GM13977 (cell line): ENCODE results near the gene VSIG1.

ENCODE experiments used
- DNase-seq: peaks from one replicate; pipeline ENCODE4 v3.0.0; 2012; ENCODE audit warnings: low spot score
- CTCF ChIP-seq: IDR thresholded peaks from 2 replicates; pipeline ENCODE4 v1.5.1; 2012; ENCODE audit warnings: mild to moderate bottlenecking, control low read depth; ENCODE audit not compliant: insufficient read depth; ENCODE audit errors: extremely low read depth, missing control alignments
- in situ Hi-C: fragments of 300-500 bp; cut with MboI; formaldehyde crosslinking; loops from one replicate; pipeline ENCODE4 v1.12.0; 2022; ENCODE audit warnings: low sequenced_read_pairs, low pct_unique_long_range_greater_than_20kb, mixed read lengths, inconsistent platforms; ENCODE audit not compliant: unreplicated experiment

VSIG1 gene

DNA sequence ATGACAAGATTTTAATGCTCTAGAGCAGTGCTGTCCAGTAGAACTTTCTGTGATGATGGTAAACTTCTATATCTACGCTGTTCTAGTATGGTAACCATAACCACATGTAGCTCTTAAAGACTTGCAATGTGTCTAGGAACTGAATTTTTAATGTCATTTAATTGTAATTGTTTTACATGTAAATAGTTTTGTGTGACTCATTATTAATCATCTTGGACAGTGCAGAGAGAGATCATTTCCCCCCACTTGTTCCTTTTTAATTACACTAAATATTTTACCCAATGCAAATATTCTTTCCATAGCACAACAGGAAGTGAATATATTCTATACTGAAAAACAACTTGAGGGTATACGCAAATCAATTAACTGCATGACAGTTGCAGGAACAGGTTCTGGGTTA is 52.5 kb downstream of the VSIG1 start:
- no peak for DNase-seq
- in situ Hi-C loops: no loop called here
- TF ChIP-seq CTCF: no peak

DNA sequence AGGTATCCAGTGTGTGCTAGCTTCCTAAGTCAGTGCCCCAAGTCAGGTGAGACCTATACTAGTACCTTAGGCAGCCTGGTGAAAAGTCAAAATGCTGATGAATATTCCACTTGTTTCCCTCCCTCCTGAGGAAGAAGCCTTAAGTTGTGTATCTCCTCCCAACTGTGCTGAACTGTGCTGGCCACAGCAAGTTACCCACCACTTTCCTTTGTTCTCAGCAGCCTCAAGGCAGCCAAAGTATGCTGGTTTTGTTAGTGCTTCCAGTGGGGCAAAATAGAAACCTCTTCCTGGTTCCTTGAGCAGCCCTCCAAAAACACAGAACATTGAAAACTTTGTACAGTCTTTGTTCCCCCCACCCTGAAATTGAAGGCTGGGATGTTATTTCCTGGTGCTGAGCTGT is 60.6 kb downstream of the VSIG1 start:
- no peak for TF ChIP-seq CTCF
- DNase-seq: no peak
- in situ Hi-C loops: no loop called here

GRCh38 chrX:108114541-108114940 is 69.7 kb downstream of the VSIG1 start:
- in situ Hi-C loops: no loop called here
- no peak for TF ChIP-seq CTCF
- no peak for DNase-seq

- no peak for DNase-seq
- TF ChIP-seq CTCF: no peak
- in situ Hi-C loops: no loop called here
Observed at GRCh38 chrX:108117988-108118387, 73.1 kb downstream of the VSIG1 start.

DNA sequence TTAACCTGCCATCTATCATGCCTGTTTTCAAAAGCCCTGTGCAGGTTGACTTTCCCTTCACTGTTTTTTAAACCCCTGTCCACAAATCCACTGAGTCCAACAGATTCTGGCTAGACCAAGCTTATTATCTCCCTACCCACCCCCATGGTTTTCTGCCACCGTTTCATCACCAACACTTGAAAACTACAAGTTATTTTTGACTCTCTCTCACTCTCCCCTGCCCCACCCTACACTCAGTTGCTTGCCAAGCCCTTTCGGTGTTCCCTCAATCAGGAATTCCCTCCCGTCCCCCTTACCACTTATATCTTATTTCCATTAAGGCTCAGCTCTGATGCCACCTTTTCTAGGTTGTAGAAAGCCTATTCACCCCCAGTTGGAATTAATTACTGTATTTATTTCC is 76.4 kb downstream of the VSIG1 start:
- in situ Hi-C loops: no loop called here
- no peak for TF ChIP-seq CTCF
- DNase-seq: no peak

GRCh38 chrX:108122748-108123147 is 77.9 kb downstream of the VSIG1 start:
- in situ Hi-C loops: no loop called here
- DNase-seq: no peak
- no peak for TF ChIP-seq CTCF

DNA sequence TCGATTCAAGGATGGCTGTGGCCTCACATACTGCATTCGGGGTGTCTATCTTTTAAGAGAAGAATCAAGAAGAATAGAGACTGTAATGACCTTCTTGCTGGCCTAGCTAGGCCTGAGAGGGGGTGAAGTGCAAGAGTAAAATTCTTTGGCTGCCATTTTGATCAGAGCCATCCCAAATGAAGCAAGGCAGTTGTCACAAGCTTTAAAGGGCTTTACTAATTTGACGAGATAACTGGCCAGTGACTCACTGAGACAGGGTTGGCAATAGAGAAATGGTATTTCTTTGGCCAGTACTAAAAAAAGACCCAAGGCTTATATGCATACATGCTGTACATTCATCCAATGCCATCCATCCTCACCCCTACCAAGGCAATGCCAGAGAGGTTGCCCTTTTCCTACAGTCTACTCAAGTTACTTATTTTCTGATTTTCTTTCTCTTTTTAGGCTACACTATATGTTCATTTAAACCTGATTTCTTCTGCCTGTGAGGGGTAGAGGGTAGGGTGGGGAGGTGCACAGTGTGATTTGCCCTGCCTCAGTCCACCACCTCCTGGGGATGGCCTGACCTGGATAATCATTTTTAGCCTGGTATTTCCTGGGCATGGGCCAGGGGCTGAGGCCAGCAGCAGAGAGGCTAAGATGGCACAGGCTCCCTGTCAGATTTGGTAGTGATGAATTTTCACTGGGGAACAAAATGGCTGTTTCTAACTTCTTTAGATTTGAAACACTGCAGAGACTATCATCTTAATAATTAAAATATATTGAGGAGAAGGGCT is 78.9 kb downstream of the VSIG1 start:
- DNase-seq: no peak
- no peak for TF ChIP-seq CTCF
- in situ Hi-C loops: no loop called here
